Prostate gland (tissue), 2 donors: ENCODE results near the gene SCNN1G. TPM values are rescaled to one million over a fixed set of nuclear protein-coding genes. Genes with fewer than 3 reads are reported as not detected.

Source experiments
- DNase-seq: peaks from one replicate; pipeline ENCODE4 v3.0.0-alpha.2; 2019; ENCODE audit warnings: low spot score
- H3K27ac ChIP-seq, 2 donors: fragments of 200-600 bp; sonication (generic); 2 replicates each; pipeline ENCODE4 v1.5.1; 2017 to 2019
- H3K27me3 ChIP-seq: fragments of 200-600 bp; sonication (generic); replicated peaks from 2 replicates; pipeline ENCODE4 v1.5.1; 2019; ENCODE audit not compliant: insufficient read depth
- H3K36me3 ChIP-seq, 2 donors: fragments of 200-600 bp; sonication (generic); 1 replicate in 1 of 2; 2 replicates in 1 of 2; pipeline versions ENCODE4 v1.5.1 to v1.8.1; 2017 to 2019
- H3K4me1 ChIP-seq: fragments of 200-600 bp; sonication (generic); replicated peaks from 2 replicates; pipeline ENCODE4 v1.5.1; 2019
- H3K4me3 ChIP-seq, 2 donors: fragments of 200-600 bp; sonication (generic); 2 replicates each; pipeline ENCODE4 v1.5.1; 2017 to 2019
- H3K9me3 ChIP-seq: fragments of 200-600 bp; sonication (generic); 2 replicates; pipeline ENCODE4 v1.5.1; 2017
- POLR2A ChIP-seq: fragments of 450-650 bp; IDR thresholded peaks from one replicate; pipeline ENCODE4 v1.6.1; 2016; ENCODE audit warnings: antibody characterized with exemption, mild to moderate bottlenecking
- POLR2AphosphoS5 ChIP-seq: sonication (generic); formaldehyde crosslinking; IDR thresholded peaks from one replicate; pipeline ENCODE4 v1.6.1; 2017; ENCODE audit warnings: antibody characterized with exemption
- WGBS: methylation state at CpG from one replicate; pipeline ENCODE4 v1.1.5; 2018; 5-methylcytosine and 5-hydroxymethylcytosine counted together
- intact Hi-C: fragments of 100-400 bp; cut with DNase I; formaldehyde crosslinking; loops from one replicate; pipeline ENCODE4 v1.14.2; 2022
- total RNA-seq, 2 donors: library from RNA; depleted of rRNA; stranded (reverse); fragments of >200 nt; gene quantifications; one replicate each; pipeline ENCODE4 v1.1.0, GENCODE V29; 2016
- TF ChIP-seq, protein P1 (sequence below), 4 experiments: fragments of 200-600 bp in 2 of 4; fragments of 450-650 bp in 2 of 4; sonication (generic) in 2 of 4; IDR thresholded peaks; 1 replicate in 3 of 4; 2 replicates in 1 of 4; pipeline ENCODE4 v1.5.1; 2016 to 2019; ENCODE audit warnings: antibody characterized with exemption in 4 of 4, mild to moderate bottlenecking in 2 of 4, moderate library complexity in 2 of 4

SCNN1G gene
- total RNA-seq, 2 donors from 2014 or later = 8.6 to 11.1 TPM

DNA sequence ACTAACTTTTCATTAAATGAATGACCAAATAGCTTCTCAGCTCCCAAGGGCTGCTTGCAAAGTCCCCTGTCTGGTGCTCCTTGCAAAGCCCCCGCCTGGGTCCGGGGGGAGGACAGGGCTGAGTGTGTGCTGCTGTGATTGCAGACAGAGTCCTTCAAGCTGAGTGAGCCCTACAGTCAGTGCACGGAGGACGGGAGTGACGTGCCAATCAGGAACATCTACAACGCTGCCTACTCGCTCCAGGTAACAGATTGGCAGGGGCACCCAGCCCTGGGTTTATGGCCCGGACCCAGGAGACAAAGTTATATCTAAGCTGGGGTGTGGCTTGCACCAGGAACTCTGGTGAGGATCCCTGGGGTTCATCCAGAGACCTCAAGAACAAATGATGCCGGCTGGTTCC, 27.1 kb downstream of the SCNN1G start:
- 87% methylated on average over 9 of the region's 9 CpGs for WGBS
- no peak for DNase-seq
- Histone ChIP-seq H3K4me1 (peaks cover 8% of the 10 kb centered on the region), H3K36me3 (no peaks in the 10 kb centered on the region), H3K27ac (no peak overlapping the region), H3K9me3 (no peaks in the 10 kb centered on the region), H3K4me3 (no peak overlapping the region), H3K27me3 (no peaks in the 10 kb centered on the region)
- TF ChIP-seq, protein P1, sequence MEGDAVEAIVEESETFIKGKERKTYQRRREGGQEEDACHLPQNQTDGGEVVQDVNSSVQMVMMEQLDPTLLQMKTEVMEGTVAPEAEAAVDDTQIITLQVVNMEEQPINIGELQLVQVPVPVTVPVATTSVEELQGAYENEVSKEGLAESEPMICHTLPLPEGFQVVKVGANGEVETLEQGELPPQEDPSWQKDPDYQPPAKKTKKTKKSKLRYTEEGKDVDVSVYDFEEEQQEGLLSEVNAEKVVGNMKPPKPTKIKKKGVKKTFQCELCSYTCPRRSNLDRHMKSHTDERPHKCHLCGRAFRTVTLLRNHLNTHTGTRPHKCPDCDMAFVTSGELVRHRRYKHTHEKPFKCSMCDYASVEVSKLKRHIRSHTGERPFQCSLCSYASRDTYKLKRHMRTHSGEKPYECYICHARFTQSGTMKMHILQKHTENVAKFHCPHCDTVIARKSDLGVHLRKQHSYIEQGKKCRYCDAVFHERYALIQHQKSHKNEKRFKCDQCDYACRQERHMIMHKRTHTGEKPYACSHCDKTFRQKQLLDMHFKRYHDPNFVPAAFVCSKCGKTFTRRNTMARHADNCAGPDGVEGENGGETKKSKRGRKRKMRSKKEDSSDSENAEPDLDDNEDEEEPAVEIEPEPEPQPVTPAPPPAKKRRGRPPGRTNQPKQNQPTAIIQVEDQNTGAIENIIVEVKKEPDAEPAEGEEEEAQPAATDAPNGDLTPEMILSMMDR (IDR thresholded peaks at IDR 0.05) = no peak
- TF ChIP-seq POLR2AphosphoS5 = no peak
- no peak for TF ChIP-seq POLR2A
- intact Hi-C loops = no loop called here

DNA sequence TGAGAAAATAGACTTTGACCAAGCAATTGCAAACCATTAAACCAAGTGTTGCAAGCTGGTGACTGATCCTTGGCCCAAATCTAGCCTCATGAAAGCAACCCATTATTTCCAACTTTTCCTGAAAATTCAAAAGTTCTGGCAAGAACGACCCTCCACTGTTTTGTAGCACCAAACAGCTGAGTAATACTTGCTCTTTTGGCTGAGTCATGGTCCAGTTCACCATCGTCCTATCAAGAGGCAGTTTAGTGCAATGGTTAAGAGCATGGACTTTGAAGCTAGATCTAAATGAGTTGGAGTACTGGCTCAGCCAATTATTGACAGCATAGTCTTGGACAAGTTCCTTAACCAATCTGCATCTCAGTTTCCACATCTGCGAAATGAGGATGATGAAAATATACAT, 31.3 kb downstream of the SCNN1G start:
- no peak overlapping the region for H3K27ac ChIP-seq
- intact Hi-C loops = no loop called here
- TF ChIP-seq POLR2A (no peak), POLR2AphosphoS5 (no peak)
- TF ChIP-seq, protein P1 (IDR thresholded peaks at IDR 0.05) = no peak
- H3K4me3 ChIP-seq = no peak overlapping the region
- DNase-seq = no peak
- H3K4me1 ChIP-seq = no peaks in the 10 kb centered on the region
- 79% methylated on average over 3 of the region's 3 CpGs for WGBS
- no peaks in the 10 kb centered on the region for H3K36me3 ChIP-seq
- no peaks in the 10 kb centered on the region for H3K9me3 ChIP-seq
- H3K27me3 ChIP-seq = no peaks in the 10 kb centered on the region

DNA sequence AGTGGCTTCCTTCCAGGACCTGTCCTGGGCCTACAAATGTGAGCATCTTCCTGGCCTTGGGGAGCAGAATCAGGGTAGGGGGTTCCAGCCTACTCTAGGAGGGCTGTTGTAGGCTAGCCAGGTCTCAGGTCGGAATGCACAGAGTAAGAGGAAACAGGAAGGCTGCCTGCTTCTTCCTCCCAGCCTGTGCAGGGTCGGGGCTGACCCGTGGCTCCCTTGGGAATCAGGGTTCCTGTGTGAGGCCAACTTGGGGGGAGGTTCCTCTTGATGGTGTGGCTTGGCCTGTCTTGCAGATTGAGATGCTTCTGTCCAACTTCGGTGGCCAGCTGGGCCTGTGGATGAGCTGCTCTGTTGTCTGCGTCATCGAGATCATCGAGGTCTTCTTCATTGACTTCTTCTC, 32.3 kb downstream of the SCNN1G start:
- H3K9me3 ChIP-seq = no peaks in the 10 kb centered on the region
- H3K36me3 ChIP-seq = no peaks in the 10 kb centered on the region
- H3K27me3 ChIP-seq = no peaks in the 10 kb centered on the region
- 91% methylated on average over 7 of the region's 7 CpGs for WGBS
- TF ChIP-seq POLR2A = no peak
- TF ChIP-seq POLR2AphosphoS5 = no peak
- TF ChIP-seq, protein P1 (IDR thresholded peaks at IDR 0.05) = no peak
- no peak overlapping the region for H3K4me3 ChIP-seq
- no peaks in the 10 kb centered on the region for H3K4me1 ChIP-seq
- intact Hi-C loops = no loop called here
- DNase-seq = no peak
- H3K27ac ChIP-seq = no peak overlapping the region

DNA sequence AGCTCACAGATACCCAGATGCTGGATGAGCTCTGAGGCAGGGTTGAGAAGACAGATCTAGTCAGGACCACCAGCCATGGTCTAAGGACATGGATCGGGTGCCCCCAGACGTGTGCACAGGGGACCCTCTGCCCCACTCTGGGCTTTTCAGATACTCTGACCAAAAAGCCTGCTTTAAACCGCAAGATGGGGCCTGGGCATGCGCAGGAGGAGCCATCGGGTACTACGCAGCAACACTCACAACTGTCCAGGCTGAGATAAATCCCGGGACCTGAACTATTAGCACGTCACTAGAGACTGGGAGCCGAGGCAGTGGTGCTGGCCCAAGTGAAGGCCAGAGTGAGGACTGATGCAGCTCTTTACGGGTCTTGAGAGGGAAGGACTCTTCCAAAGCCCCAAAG, 32.9 kb downstream of the SCNN1G start:
- no peaks in the 10 kb centered on the region for H3K9me3 ChIP-seq
- intact Hi-C loops = no loop called here
- H3K36me3 ChIP-seq = no peaks in the 10 kb centered on the region
- H3K4me1 ChIP-seq = no peaks in the 10 kb centered on the region
- H3K4me3 ChIP-seq = no peak overlapping the region
- H3K27ac ChIP-seq = no peak overlapping the region
- DNase-seq = no peak
- no peaks in the 10 kb centered on the region for H3K27me3 ChIP-seq
- TF ChIP-seq POLR2A (no peak), POLR2AphosphoS5 (no peak)
- TF ChIP-seq, protein P1 (IDR thresholded peaks at IDR 0.05) = no peak
- 91% methylated on average over 10 of the region's 10 CpGs for WGBS

DNA sequence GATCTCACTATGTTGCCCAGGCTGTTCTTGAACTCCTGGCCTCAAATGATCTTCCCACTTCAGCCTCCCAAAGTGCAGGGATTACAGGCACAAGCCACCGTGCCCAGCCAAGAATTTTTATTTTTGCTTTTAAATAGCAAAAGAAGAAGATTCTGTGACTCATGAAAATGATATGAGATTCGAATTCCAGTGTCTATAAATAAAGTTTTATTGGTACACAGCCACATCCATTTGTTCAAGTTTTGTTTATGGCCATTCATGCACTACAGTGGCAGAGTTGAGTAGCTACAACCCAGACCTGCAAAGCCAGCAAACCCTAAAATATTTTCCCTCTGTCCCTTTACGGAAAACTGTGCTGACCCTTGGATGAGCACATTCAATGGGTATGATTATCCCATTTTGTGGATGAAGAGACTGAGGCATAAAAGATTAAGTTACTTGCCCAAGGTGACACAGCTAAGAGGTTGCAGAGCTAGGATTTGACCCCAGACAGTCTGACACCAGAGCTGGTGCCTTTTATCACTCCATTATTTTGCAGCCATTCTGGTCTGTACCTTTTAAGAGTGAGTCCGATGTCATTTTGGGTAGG, 34.2 kb downstream of the SCNN1G start:
- H3K36me3 ChIP-seq = no peaks in the 10 kb centered on the region
- 82% methylated on average over 4 of the region's 4 CpGs for WGBS
- H3K9me3 ChIP-seq = no peaks in the 10 kb centered on the region
- intact Hi-C loops = no loop called here
- DNase-seq = no peak
- H3K4me3 ChIP-seq = no peak overlapping the region
- H3K27me3 ChIP-seq = no peaks in the 10 kb centered on the region
- H3K4me1 ChIP-seq = no peaks in the 10 kb centered on the region
- TF ChIP-seq, protein P1 (IDR thresholded peaks at IDR 0.05) = no peak
- no peak for TF ChIP-seq POLR2A
- no peak for TF ChIP-seq POLR2AphosphoS5
- H3K27ac ChIP-seq = no peak overlapping the region
